NCI-H146 treated with DMSO at 0.1 percent for 48 hours (cell line): Measurements from ENCODE around the gene GAL.

Experiments
- DNase-seq: peaks from one replicate; lab custom pipeline; 2025; ENCODE audit not compliant: unreplicated experiment; lab: John Stamatoyannopoulos, UW

Gene GAL

GRCh38 chr11:68680541-68681231 lies 3.7 kb upstream of the GAL start:
- DNase-seq = no peak

GRCh38 chr11:68682531-68682961 lies 1.8 kb upstream of the GAL start:
- DNase-seq = no peak

- DNase-seq = no peak
Observed at GRCh38 chr11:68683121-68683520, 1.2 kb upstream of the GAL start.

- no peak for DNase-seq
Observed at GRCh38 chr11:68683536-68684384, 584 bp upstream of the GAL start.

GRCh38 chr11:68685656-68686380 lies 1.5 kb downstream of the GAL start:
- no peak for DNase-seq

- no peak for DNase-seq
Observed at GRCh38 chr11:68686486-68686885, 2.1 kb downstream of the GAL start.

GRCh38 chr11:68687311-68687710 lies 3.0 kb downstream of the GAL start:
- no peak for DNase-seq

GRCh38 chr11:68687986-68688385 lies 3.6 kb downstream of the GAL start:
- DNase-seq = no peak

GRCh38 chr11:68688881-68689280 lies 4.5 kb downstream of the GAL start:
- DNase-seq = no peak

- DNase-seq = no peak
Observed at GRCh38 chr11:68689737-68690625, 5.6 kb downstream of the GAL start.

GRCh38 chr11:68690671-68691401 lies 6.5 kb downstream of the GAL start:
- no peak for DNase-seq

GRCh38 chr11:68691402-68691784 lies 7.0 kb downstream of the GAL start:
- no peak for DNase-seq

GRCh38 chr11:68692115-68692514 lies 7.8 kb downstream of the GAL start:
- DNase-seq = no peak

GRCh38 chr11:68692871-68693483 lies 8.6 kb downstream of the GAL start:
- DNase-seq = no peak

- no peak for DNase-seq
Observed at GRCh38 chr11:68693484-68693882, 9.1 kb downstream of the GAL start.

- DNase-seq = no peak
Observed at GRCh38 chr11:68694431-68695297, 10.3 kb downstream of the GAL start.

GRCh38 chr11:68695531-68695930 lies 11.2 kb downstream of the GAL start:
- DNase-seq = no peak

GRCh38 chr11:68698993-68699392 lies 14.6 kb downstream of the GAL start:
- no peak for DNase-seq

GRCh38 chr11:68704887-68705286 lies 20.5 kb downstream of the GAL start:
- peak; percentile 26 for DNase-seq
